Activated CD8-positive, alpha-beta memory T cell treated with anti-CD3 and anti-CD28 coated beads, Interleukin-2, amount 50 U/mL, for 48 hours (primary cell): Measurements from ENCODE around the gene LENG9.
"Not testable (repeated sequence)": the region's sequence is repeated elsewhere in the genome, so short reads cannot be mapped to it uniquely, and the experiment has no call there.

Experiments used
- DNase-seq: peaks from one replicate; pipeline ENCODE4 v3.0.0-alpha.2; 2020

Gene LENG9

GRCh38 chr19:54477650-54478049 lies 14.1 kb upstream of the LENG9 start:
- no peak for DNase-seq

GRCh38 chr19:54475706-54476105 lies 12.1 kb upstream of the LENG9 start:
- DNase-seq, result no peak

GRCh38 chr19:54473892-54474372 lies 10.4 kb upstream of the LENG9 start:
- no peak for DNase-seq

GRCh38 chr19:54473071-54473891 lies 9.7 kb upstream of the LENG9 start, which contains the start of gene CDC42EP5:
Gene CDC42EP5, minus strand, starts transcription at chr19:54473296. Its CDS starts 7,749 bp downstream, at chr19:54465547.
- DNase-seq, result no peak

GRCh38 chr19:54470991-54471782 lies 7.6 kb upstream of the LENG9 start:
- DNase-seq, result no peak

GRCh38 chr19:54470276-54470887 lies 6.8 kb upstream of the LENG9 start:
- DNase-seq, result no peak

- DNase-seq, result no peak
These were observed 5.9 kb upstream of the LENG9 start for GRCh38 chr19:54469496-54469934.

GRCh38 chr19:54466110-54466480 lies 2.5 kb upstream of the LENG9 start:
- DNase-seq, result not testable (repeated sequence)

GRCh38 chr19:54465426-54466109 lies 2.0 kb upstream of the LENG9 start:
- DNase-seq, result no peak

- peak; percentile 92 for DNase-seq
These were observed 1.2 kb upstream of the LENG9 start for GRCh38 chr19:54464630-54465425.

- DNase-seq, result peak; percentile 91
These were observed 559 bp upstream of the LENG9 start for GRCh38 chr19:54464044-54464629.

GRCh38 chr19:54462655-54463530 lies 685 bp downstream of the LENG9 start:
- peak; percentile 85 for DNase-seq

- no peak for DNase-seq
These were observed 1.4 kb downstream of the LENG9 start for GRCh38 chr19:54462047-54462654.

- DNase-seq, result no peak
These were observed 2.0 kb downstream of the LENG9 start for GRCh38 chr19:54461613-54462012.

- no peak for DNase-seq
These were observed 2.4 kb downstream of the LENG9 start for GRCh38 chr19:54461210-54461609.

GRCh38 chr19:54460230-54461005 lies 3.2 kb downstream of the LENG9 start:
- DNase-seq, result no peak

GRCh38 chr19:54459282-54460229 lies 4.0 kb downstream of the LENG9 start:
- no peak for DNase-seq
